GM21737 (cell line): ENCODE results near the gene GPC3.

ENCODE experiments used
- ATAC-seq: cut with Tn5 transposase; IDR thresholded peaks from one replicate; pipeline ENCODE4 v1.9.1; 2021; ENCODE audit warnings: mild to moderate bottlenecking, moderate library complexity; ENCODE audit not compliant: unreplicated experiment

The GPC3 gene

DNA sequence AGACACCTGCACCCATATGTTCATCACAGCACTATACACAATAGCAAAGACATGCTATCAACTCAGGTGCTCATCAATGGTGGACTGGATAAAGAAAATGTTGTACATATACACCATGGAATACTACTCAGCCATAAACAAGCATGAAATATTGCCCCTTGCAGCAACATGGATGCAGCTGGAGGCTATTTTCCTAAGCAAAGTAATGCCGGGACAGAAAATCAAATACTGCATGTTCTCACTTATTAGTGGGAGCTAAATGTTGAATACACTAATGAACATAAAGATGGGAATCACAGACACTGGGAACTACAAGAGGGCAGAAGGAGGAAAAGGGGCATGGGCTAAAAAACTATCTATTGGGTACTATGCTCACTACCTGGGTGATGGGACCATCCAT is 278.5 kb downstream of the GPC3 start:
- ATAC-seq: no peak

- ATAC-seq: no peak
Measured at GRCh38 chrX:133702230-133702629, 283.2 kb downstream of the GPC3 start.

DNA sequence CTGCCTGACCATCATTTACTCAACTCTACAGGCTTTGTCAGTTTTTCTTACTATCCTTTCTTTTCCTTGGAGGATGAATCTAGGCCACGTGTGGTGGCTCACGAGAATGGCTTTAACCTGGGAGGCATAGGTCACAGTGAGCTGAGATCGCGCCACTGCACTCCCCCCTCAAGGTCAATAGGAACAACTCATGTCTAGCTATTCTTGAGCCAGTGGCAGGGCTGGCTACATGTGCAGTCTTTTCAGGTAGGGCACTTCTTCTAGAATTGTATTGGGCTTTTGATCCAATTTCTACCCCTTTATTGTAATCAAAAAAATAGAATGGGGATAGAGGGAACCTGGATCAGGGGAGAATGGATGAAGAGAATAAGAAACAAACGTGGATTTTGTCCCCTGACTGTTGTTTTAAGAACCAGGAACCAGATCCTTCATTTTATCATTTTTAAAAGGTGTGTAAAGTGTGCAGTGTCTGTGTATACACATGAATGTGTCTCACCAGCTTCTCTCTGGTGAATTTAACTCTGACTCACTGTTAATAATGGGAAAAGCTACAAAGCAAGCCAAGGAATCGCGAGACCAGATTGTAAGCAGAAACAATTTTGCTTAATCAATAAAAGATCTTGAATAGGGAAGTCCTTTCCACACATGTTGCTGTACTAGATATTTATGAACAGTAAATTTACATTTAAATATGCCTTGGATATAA is 286.2 kb downstream of the GPC3 start:
- ATAC-seq: no peak

- no peak for ATAC-seq
Measured at GRCh38 chrX:133698298-133698697, 287.1 kb downstream of the GPC3 start.

GRCh38 chrX:133697656-133698055 is 287.7 kb downstream of the GPC3 start:
- no peak for ATAC-seq

- ATAC-seq: no peak
Measured at GRCh38 chrX:133689997-133690599, 295.3 kb downstream of the GPC3 start.

GRCh38 chrX:133685822-133686221 is 299.6 kb downstream of the GPC3 start:
- no peak for ATAC-seq

DNA sequence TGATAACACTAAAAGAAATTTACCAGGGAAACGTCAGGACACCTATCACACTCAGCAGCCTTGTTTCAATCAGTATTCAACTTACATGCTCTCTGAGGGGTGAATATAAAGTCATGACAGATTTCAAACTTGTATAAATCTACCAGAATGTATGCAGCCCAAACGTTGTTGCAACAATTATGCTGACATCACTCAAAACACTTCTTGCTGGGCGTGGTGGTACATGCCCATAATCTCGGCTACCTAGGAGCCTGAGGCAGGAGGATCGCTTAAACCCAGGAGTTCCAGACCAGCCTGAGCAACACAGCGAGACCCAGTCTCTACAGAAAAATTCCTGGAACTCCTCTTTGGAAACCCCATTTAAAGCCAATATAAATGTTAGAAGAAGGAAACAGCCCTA is 303.5 kb downstream of the GPC3 start:
- ATAC-seq: no peak

DNA sequence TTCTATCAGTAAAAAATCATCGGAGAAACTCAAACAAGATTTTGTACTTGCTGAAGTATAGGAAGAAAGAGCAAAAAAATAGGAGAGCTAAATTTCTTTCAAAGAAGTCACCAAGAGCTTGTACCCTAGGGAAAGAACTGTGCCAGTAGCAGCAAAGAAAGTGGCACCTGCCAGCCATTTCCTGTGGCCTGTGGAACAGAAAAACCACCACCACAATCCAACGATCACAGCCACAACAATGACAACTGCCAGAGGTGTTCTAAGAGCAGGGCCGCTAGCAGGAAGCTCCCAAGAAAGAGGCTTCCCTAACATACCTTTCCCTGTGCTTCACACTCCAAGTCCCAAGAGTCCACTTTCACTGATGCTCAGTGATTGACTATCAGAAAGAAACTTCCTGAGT is 304.0 kb downstream of the GPC3 start:
- ATAC-seq: no peak

- no peak for ATAC-seq
Measured at GRCh38 chrX:133677123-133678063, 308.0 kb downstream of the GPC3 start.

DNA sequence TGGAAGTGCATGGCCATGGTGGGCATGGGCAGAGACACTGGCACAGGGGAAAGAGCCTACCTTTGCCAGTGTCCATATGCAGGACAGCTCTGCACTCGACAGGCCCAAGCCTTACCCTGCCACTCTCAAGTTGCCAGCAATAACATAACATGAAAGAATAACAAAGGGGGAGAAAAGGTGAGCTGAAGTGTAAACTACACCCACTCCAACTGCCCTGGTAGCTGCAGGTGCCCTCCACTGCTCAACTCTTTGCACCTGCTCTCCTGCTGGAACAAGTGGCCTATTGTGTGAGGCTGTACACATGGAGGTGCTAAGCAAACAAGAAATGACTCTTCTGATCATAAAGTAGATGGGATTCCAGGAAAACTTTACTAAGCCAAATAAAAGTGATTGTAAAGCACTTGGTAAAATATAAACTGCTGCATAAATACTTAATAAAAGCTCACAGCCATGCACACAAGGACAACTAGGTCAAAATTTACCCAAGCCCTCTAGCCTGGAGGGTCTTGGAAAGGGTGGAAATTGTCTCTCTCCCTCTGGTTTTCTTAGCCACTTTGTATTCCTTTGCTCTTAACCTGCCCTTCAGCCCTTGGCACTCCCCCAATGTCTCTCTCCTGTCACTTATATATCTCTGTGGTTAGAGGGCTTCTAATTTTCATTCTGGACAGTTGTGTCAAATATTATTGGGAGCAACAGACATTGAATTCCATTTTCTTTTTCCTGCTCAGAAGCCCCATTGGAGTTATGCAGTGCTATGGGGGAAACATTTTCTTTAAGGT is 308.9 kb downstream of the GPC3 start:
- no peak for ATAC-seq

DNA sequence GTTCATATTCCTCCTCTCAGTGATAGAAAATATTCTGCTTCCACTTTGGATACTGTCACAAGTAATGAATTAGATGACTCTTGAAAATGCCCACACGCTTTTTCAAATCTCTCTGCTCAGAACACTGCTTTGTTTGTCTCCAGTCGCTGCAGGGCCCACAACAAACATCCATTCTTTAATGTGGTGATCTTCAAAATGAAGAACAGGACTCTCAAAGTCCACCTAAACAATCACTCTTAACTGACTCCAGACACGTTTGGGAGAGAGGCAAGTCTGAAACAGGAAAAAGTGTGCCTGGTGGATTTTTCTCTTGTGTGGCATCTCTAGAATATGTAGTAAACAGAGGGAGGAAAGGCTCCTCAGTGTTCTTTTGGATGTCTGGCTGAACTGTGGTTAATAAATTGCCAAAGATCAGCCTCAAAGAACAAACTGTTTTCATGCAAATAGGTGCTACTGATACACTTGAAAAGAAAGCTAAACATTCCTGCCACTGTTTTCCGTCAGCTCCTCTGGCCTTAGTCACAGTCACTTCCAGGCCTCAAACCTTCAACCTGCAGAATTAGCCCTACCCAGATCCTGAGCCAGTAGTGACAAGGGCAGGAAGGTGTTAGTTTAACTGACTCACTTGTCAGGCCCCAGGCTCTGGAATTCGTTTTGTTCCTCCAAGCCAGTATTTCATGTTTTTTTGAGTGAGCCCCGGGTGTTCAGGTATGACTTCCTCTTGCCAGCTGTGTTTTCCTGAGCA is 310.5 kb downstream of the GPC3 start:
- no peak for ATAC-seq

GRCh38 chrX:133670383-133670782 is 315.0 kb downstream of the GPC3 start:
- no peak for ATAC-seq

DNA sequence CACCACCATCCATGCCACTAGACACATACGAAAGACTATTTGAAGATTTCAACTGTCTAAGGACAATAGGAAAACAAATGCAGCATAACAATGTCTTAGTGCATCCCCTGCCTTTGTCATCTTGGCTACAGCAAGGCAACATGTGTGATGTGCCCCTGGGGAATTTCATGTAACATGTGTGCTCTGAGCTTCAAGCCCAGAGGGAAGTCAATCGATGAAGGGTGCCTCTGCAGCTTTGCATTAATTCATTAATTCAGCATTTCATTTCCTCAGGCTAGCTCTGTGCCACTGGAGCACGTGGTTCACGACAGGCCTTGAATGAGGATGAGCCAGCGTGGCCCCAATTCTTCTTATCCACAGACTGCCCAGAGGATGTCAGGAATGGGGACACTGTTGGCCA is 316.2 kb downstream of the GPC3 start:
- no peak for ATAC-seq

DNA sequence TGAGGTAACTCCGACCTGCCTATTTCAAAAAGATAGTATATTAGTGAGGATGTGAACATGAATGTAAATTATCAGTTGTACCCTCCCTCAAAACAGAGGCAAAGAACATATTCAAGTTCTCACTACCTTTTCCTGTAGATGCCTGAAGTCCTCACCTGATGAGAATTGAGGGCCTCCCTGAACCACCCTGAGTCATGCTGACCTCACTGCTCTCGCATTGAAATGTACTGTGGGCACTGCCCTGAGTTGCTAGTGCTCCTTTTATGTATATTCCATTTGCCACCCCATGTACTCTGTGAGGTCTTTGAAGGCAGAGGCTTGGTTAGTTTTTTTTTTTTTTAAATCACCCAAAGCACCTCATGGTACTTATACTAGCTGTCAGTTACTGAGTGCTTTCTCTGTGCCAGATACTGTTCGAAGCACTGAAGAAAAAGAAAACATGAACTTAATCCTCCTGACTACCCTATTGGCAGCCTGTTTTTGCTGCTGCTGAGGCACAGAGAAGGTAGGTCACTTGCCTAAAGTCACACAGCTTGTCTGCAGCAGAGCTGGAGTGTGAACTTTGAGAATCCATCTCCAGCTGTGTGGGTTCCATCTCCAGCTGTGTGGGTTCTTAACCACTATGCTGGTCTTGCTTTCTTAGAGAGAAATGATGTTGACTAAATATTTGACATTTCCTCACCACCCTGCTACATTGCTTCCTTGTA is 317.0 kb downstream of the GPC3 start:
- no peak for ATAC-seq

- ATAC-seq: no peak
Measured at GRCh38 chrX:133666256-133666655, 319.1 kb downstream of the GPC3 start.

DNA sequence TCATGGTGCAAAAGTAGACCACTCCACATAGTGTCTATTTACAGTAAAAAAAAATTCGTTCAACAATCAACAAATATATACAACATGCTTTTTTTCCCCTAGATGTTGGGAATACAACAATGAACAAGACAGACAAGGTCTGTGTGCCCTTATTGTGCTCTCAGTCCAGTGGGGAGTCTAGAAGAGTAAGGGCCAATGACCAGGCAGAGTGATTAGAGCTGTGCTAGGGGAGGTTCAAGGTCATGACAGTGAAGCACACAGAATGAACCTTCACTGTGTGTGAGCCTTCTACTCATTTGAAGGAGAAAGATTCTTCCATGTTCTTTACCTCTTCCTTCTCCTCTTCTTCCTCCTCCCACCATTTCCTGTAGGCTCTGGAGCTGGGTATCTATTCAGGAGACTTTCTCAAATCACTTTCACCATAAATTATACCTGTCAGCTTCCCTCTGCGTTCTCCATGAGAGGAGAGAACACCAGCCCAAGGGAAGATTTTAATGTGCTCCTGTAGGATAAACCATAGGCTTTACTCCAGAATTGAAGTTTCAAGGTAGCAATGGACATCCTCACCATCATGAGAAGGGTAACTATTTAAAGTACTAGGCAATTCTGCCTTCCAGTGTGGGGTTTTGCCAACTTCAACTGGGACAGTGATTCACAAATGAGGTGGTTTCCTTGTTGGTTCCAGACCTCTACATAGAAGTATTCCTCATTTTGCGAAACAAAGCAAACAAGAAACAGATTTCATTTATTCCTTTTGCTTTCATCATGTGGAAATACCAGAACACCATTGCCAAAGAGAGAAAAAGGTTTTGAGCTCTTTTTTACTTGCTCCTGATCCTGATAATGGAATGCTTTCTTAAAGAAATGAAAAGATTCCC is 323.2 kb downstream of the GPC3 start:
- ATAC-seq: no peak

GRCh38 chrX:133660281-133660680 is 325.1 kb downstream of the GPC3 start:
- no peak for ATAC-seq
